Endothelial cell of umbilical vein (primary cell): ENCODE results near the gene GARIN6. TPM values are rescaled to one million over a fixed set of nuclear protein-coding genes. Genes with fewer than 3 reads are reported as not detected.

ENCODE experiments used
- BruUV-seq: library from RNA; stranded (reverse); fragments of 400-500 nt; replicated peaks from 2 replicates; lab custom pipeline; 2021; lab: Mats Ljungman, UMichigan
- CTCF ChIA-PET: fragments of 300-600, 350-600 bp; sonication (Branson Sonifier 250); formaldehyde crosslinking; loops from one replicate; lab custom pipeline; 2021; ENCODE audit warnings: antibody characterized with exemption, inconsistent platforms; lab: Charles Lee
- POLR2A ChIA-PET: fragments of 300-600, 350-600 bp; sonication (Branson Sonifier 250); formaldehyde crosslinking; loops from one replicate; lab custom pipeline; 2021; ENCODE audit warnings: antibody characterized with exemption, inconsistent platforms; lab: Charles Lee
- DNase-seq: peaks from one replicate; pipeline ENCODE4 v3.0.0-alpha.2; 2011; ENCODE audit warnings: low read depth, low spot score
- FAIRE-seq: peaks from 2 replicates; lab custom pipeline; 2011; peaks lifted over from hg19 to GRCh38; lab: Jason Lieb, UNC
- H2AFZ ChIP-seq: 2 replicates; pipeline ENCODE4 v1.6.0; 2012; ENCODE audit warnings: low read depth, low read length, control low read depth, inconsistent platforms
- H3K27ac ChIP-seq: 2 replicates; pipeline ENCODE4 v1.5.1; 2011; ENCODE audit warnings: low read depth, mild to moderate bottlenecking, control low read depth, low read length, moderate library complexity; ENCODE audit not compliant: insufficient read depth
- H3K27me3 ChIP-seq, 2 experiments: 2 replicates each; pipeline versions ENCODE4 v1.6.0 to v1.6.1; 2011; ENCODE audit warnings: low read length in 2 of 2, mixed read lengths in 1 of 2; ENCODE audit not compliant: control insufficient read depth in 2 of 2, insufficient read depth in 2 of 2
- H3K36me3 ChIP-seq, 2 experiments: 2 replicates in 1 of 2; 3 replicates in 1 of 2; pipeline ENCODE4 v1.5.1; 2011; ENCODE audit warnings: low read length in 2 of 2, mild to moderate bottlenecking in 1 of 2, moderate library complexity in 1 of 2; ENCODE audit not compliant: control insufficient read depth in 2 of 2, insufficient read depth in 2 of 2; ENCODE audit errors: extremely low read depth in 1 of 2
- H3K4me1 ChIP-seq: 3 replicates; pipeline ENCODE4 v1.5.1; 2011; ENCODE audit warnings: mild to moderate bottlenecking, low read length; ENCODE audit not compliant: control insufficient read depth, insufficient read depth; ENCODE audit errors: extremely low read depth
- H3K4me2 ChIP-seq: 2 replicates; pipeline ENCODE4 v1.6.1; 2011; ENCODE audit warnings: low read length, control low read depth, mixed read lengths; ENCODE audit not compliant: insufficient read depth
- H3K4me3 ChIP-seq, 3 experiments: fragments of 200-600 bp in 1 of 3; sonication (generic), shearing (Covaris generic) in 1 of 3; replicated peaks in 1 of 3; 2 replicates each; pipeline ENCODE4 v1.5.1; 2011 to 2016; ENCODE audit warnings: control low read depth in 3 of 3, low read length in 3 of 3, mild to moderate bottlenecking in 2 of 3, inconsistent platforms in 1 of 3, low read depth in 1 of 3, moderate library complexity in 1 of 3; ENCODE audit not compliant: insufficient read depth in 1 of 3
- H3K79me2 ChIP-seq: 2 replicates; pipeline ENCODE4 v1.6.0; 2012; ENCODE audit warnings: low read length, inconsistent platforms; ENCODE audit not compliant: control insufficient read depth, insufficient read depth
- H3K9ac ChIP-seq: replicated peaks from 2 replicates; pipeline ENCODE3; 2011; ENCODE audit warnings: low read length, control low read depth; ENCODE audit not compliant: insufficient read depth; ENCODE audit errors: extremely low read depth
- H3K9me1 ChIP-seq: replicated peaks from 3 replicates; pipeline ENCODE4 v1.6.0; 2011; ENCODE audit warnings: mild to moderate bottlenecking, low read length; ENCODE audit not compliant: control insufficient read depth, insufficient read depth; ENCODE audit errors: extremely low read depth
- H3K9me3 ChIP-seq: replicated peaks from 2 replicates; pipeline ENCODE4 v1.5.1; 2012; ENCODE audit warnings: low read length, inconsistent platforms; ENCODE audit not compliant: control insufficient read depth, insufficient read depth
- H4K20me1 ChIP-seq: replicated peaks from 2 replicates; pipeline ENCODE3; 2011; ENCODE audit warnings: mild to moderate bottlenecking, low read length; ENCODE audit not compliant: control insufficient read depth, insufficient read depth; ENCODE audit errors: extremely low read depth
- EZH2 ChIP-seq: IDR thresholded peaks from 2 replicates; pipeline ENCODE4 v1.6.1; 2012; ENCODE audit warnings: borderline replicate concordance, low read depth, mild to moderate bottlenecking, moderate library complexity, low read length, inconsistent platforms; ENCODE audit not compliant: severe bottlenecking
- FOS ChIP-seq: IDR thresholded peaks from 2 replicates; pipeline ENCODE4 v1.6.1; 2011; ENCODE audit warnings: mild to moderate bottlenecking, low read length, moderate library complexity, borderline replicate concordance; ENCODE audit not compliant: insufficient read depth
- GATA2 ChIP-seq: IDR thresholded peaks from 2 replicates; pipeline ENCODE4 v1.7.0; 2011; ENCODE audit warnings: low read depth, mild to moderate bottlenecking, moderate library complexity, mixed read lengths, low read length; ENCODE audit not compliant: insufficient read length, insufficient read depth
- JUN ChIP-seq: IDR thresholded peaks from 2 replicates; pipeline ENCODE4 v1.6.1; 2011; ENCODE audit warnings: borderline replicate concordance, low read depth; ENCODE audit not compliant: insufficient read length, insufficient read depth
- MYC ChIP-seq: IDR thresholded peaks from one replicate; pipeline ENCODE4 v1.6.1; 2011; ENCODE audit warnings: mild to moderate bottlenecking, low read depth, low read length
- POLR2A ChIP-seq: IDR thresholded peaks from 2 replicates; pipeline ENCODE4 v1.6.1; 2012; ENCODE audit warnings: low read depth, mild to moderate bottlenecking, control low read depth, low read length
- POLR2AphosphoS5 ChIP-seq: IDR thresholded peaks from 2 replicates; pipeline ENCODE4 v1.6.1; 2012; ENCODE audit warnings: low read depth, mild to moderate bottlenecking, control low read depth, low read length, moderate library complexity; ENCODE audit not compliant: insufficient read depth
- dilution Hi-C: fragments of 300-500 bp; cut with MboI; formaldehyde crosslinking; loops from one replicate; pipeline ENCODE4 v1.15.0; 2019; ENCODE audit warnings: low sequenced_read_pairs; ENCODE audit not compliant: extremely low pct_ligation_motif_present
- intact Hi-C: fragments of 100-400 bp; cut with micrococcal nuclease; formaldehyde crosslinking; loops from one replicate; pipeline ENCODE4 v1.10.0; 2022
- polyA plus RNA-seq, 4 experiments: library from polyadenylated mRNA; depleted of rRNA in 3 of 4; stranded (reverse) in 3 of 4; unstranded in 1 of 4; fragments of >200 nt; gene quantifications; 2 replicates each; pipeline versions ENCODE4 v1.2.1 to v1.2.3, GENCODE V29; 2011 to 2012; ENCODE audit warnings: missing spikeins in 1 of 4
- total RNA-seq: library from RNA; stranded (reverse); gene quantifications from 2 replicates; pipeline ENCODE4 v1.2.3, GENCODE V29; 2021
- TF ChIP-seq, protein P1 (sequence below), 2 donors: IDR thresholded peaks; 1 replicate in 1 of 2; 2 replicates in 1 of 2; pipeline ENCODE4 v1.5.1; 2011; ENCODE audit warnings: low read length in 2 of 2, mild to moderate bottlenecking in 2 of 2, moderate library complexity in 2 of 2, control low read depth in 1 of 2, inconsistent platforms in 1 of 2, low read depth in 1 of 2; ENCODE audit not compliant: insufficient read depth in 1 of 2; ENCODE audit errors: extremely low read depth in 1 of 2
- TF ChIP-seq, protein P2 (sequence below): IDR thresholded peaks from 2 replicates; pipeline ENCODE4 v1.6.1; 2011; ENCODE audit not compliant: insufficient read depth, insufficient read length

GARIN6 gene
- total and polyA plus RNA-seq, 2 donors (not counting 3 experiments of a cell fraction or from before 2014, with no cell fraction given) = not detected

DNA sequence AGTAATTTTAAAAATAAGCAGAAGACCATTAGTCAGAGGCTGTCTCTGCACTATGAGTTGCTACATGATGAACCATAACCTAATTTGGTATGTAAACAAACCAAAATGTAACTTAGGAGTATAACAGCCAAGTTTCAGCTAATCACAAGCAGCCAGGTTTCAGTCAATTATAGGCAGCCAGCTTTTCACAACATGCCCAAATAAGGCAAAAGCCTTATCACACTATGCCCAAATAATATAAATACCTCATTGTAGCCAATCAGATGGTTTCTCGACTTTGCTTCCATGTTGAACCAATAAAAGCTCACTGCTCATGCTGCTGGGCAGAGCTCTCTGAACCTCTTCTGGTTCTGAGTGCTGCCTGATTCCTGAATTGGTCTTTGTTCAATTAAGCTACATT lies 38.6 kb downstream of the GARIN6 start:
- Histone ChIP-seq H3K4me3 (no peak overlapping the region), H3K4me2 (no peak overlapping the region), H4K20me1 (no peaks in the 10 kb centered on the region), H3K9ac (no peak overlapping the region), H3K27me3 (no peaks in the 10 kb centered on the region), H3K36me3 (no peaks in the 10 kb centered on the region), H3K9me1 (no peaks in the 10 kb centered on the region), H3K4me1 (no peaks in the 10 kb centered on the region), H3K27ac (no peak overlapping the region), H3K9me3 (no peaks in the 10 kb centered on the region), H3K79me2 (no peaks in the 10 kb centered on the region), H2AFZ (no peak overlapping the region)
- DNase-seq = no peak
- FAIRE-seq = no peak
- TF ChIP-seq GATA2 (no peak), POLR2AphosphoS5 (no peak), POLR2A (no peak), MYC (no peak), JUN (no peak), EZH2 (no peak), FOS (no peak)
- TF ChIP-seq, protein P1, sequence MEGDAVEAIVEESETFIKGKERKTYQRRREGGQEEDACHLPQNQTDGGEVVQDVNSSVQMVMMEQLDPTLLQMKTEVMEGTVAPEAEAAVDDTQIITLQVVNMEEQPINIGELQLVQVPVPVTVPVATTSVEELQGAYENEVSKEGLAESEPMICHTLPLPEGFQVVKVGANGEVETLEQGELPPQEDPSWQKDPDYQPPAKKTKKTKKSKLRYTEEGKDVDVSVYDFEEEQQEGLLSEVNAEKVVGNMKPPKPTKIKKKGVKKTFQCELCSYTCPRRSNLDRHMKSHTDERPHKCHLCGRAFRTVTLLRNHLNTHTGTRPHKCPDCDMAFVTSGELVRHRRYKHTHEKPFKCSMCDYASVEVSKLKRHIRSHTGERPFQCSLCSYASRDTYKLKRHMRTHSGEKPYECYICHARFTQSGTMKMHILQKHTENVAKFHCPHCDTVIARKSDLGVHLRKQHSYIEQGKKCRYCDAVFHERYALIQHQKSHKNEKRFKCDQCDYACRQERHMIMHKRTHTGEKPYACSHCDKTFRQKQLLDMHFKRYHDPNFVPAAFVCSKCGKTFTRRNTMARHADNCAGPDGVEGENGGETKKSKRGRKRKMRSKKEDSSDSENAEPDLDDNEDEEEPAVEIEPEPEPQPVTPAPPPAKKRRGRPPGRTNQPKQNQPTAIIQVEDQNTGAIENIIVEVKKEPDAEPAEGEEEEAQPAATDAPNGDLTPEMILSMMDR (IDR thresholded peaks at IDR 0.05; ENCODE audit: extremely low read depth in 1 of 2, insufficient read depth in 1 of 2, low read depth in 1 of 2, low read length in 2 of 2) = no peak
- TF ChIP-seq, protein P2, sequence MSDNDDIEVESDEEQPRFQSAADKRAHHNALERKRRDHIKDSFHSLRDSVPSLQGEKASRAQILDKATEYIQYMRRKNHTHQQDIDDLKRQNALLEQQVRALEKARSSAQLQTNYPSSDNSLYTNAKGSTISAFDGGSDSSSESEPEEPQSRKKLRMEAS = no peak
- POLR2A ChIA-PET = no interaction called here
- BruUV-seq = no TSS peak
- CTCF ChIA-PET = no interaction called here
- dilution Hi-C loops (no loop called here), intact Hi-C loops (no loop called here)
